HG03558 (cell line): ENCODE measurements around the gene MAP4K5.

Experiments used
- ATAC-seq: cut with Tn5 transposase; IDR thresholded peaks from one replicate; pipeline ENCODE4 v1.9.1; 2021; ENCODE audit warnings: moderate number of reproducible peaks; ENCODE audit not compliant: unreplicated experiment; ENCODE audit errors: extremely low read depth

The MAP4K5 gene

DNA sequence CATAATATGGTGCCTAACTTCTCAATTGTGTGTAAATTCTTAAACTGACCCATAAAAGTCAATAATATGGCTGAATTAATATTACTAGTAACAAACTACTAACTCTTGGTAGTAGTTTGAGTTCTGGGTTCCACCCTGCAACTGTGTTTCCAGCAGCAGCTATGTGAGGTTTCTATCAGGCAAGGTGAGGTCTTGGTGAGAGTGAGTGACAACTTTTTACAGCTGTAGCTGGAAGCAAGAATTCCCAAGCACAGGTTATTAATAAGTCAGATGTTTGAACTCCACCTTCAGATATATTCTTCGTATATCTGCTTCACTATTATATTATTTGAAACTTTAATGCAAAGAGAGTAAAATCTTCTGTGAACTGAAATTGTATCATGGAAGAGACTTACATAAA, 43.8 kb downstream of the MAP4K5 start:
- no peak for ATAC-seq

DNA sequence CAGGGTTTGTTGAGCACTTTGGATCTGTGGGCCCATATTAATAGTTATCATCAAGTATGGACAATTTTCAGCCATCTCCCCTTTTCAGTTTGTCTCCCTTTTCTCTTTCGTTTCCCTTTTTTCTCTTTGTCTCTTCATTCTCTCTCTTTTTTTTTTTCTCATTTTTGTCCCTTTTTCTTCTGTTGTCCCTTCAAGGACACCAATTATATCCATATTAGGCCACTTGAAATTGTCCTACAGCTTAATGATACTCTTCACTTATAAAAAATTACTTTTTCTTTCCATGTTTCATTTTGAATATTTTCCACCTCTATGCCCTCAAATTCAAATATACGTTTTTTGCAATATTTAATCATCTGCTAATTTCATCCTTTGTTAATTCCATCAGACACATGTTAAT, 53.3 kb downstream of the MAP4K5 start:
- ATAC-seq, result no peak

DNA sequence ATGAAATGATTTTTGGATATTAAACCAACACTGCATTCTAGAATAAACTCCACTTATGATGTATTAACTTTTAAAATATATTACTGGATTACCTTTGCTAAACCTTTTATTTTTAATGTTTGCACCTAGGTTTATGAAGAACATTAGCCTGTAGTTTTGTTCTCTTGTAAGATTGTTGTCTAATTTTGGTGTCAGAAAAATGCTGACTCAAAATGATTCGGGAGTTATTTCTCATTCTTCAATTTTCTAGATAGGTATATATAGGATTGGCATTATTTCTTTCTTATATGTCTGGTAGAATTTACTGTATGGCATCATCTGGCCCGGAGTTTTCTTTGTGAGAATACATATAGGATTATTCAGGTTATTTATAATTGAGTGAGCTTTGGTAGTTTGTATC, 54.6 kb downstream of the MAP4K5 start:
- no peak for ATAC-seq

DNA sequence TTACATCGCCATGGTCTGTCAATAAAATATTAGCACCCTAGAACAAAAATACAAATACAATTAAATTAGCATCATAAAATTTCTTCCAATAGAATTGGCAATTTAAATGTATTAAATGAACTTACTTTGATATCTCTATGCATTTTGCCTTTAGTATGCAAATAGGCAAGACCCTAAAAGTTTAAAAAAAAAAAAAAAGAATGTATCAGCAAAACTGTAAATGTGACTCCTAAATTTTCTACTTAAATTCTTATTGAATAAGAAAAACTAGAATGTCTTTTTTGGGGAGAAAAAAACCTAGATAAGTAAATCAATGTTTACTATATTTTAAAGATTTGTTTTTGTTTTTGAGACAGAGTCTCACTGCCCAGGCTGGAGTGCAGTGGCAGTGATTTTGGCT, 56.2 kb downstream of the MAP4K5 start:
- ATAC-seq, result no peak

DNA sequence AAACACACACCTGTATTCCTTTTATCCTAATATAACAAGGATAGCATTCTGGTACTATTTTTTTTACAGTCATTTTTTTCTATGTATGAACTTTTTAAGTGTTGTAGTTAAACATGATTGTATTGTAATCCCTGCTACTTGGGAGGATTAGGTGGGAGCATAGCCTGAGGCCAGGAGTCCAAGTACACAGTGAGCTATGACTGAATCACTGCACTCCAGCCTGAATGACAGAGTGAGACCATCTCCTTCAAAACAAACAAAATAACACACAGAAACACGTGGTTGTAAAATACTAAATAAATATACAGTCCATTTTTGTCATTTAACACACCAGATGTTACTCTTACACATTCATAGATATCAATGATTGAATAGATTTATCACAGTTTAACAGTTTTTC, 56.9 kb downstream of the MAP4K5 start:
- no peak for ATAC-seq

DNA sequence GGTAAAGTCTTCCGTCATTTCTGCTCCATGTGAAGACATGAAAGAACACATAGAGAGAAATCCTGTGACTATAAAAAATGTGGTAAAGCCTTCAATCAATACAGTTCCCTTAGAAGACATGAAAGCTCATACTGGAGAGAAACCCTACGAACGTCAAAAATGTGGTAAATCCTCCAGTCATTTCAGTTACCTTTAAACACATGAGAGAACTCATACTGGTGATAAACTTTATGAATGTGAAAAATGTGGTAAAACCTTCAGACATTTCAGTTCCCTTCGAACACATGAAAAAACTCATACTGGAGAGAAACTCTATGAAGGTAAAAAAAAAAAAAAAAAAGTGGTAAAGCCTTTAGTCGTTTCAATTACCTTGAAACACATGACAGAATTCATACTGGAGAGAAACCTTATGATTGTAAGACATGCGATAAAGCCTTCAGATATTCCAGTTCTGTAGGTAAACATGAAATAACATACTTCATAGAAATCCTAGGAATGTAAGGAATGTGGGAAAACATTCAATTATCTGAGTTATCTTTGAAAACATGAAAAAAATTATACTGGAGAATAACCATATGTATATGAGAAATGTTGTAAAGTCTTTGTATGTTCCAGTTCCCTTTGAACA, 60.4 kb downstream of the MAP4K5 start:
- ATAC-seq, result no peak

DNA sequence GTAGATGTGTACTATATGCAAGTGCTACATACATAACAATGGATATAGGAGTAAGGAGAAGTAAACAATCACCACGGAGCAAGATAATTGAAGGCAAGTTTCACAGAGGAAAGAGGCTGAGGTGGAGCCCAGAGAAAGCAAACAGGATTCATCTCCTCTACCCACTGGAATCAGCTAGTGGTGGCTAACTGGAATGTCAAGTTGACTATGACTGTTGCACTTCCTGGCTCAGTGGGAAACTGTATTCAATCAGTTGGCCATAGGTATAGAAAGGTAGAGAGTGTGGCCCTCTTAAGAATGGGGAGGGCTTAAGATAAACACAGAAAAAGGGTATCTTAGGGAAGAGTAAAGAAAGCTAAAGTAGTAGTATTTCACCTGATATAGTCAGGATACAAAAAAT, 62.4 kb downstream of the MAP4K5 start:
- ATAC-seq, result no peak

DNA sequence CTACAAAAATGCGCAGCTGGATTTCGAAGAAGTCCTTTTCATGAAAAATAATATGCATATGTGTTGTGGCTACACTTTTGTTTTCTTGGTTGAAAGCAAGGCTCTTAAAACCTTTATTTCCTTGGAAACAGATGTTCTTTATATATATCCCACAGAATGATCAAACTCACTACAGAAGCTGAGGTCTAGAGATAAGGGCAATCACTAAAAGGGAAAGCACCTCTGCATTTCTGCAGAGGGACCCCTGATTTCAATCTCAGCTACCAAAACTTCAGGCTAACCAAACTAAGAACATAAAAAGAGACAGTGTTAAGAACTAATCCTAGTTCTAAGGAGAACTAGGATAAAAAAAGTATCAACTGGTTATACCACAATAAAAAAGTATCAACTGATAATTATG, 70.3 kb downstream of the MAP4K5 start:
- ATAC-seq, result no peak

DNA sequence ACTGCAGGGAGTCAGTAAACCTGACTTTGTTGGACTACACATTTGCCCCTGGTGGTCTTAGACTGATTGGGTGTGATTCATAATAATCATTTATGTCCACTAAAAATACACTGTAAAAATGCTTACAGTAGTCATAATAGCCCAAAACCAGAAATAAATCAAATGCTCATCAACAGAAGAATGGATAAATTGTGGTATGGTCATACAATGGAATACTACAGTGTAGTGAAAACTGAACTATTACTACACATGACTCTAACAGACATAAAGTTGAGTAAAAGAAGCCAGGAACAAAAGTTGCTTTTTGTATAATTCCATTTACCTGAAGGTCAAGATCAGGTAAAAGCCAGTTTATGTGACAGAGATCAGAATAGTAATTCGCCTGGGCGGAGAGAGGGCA, 78.5 kb downstream of the MAP4K5 start:
- no peak for ATAC-seq

DNA sequence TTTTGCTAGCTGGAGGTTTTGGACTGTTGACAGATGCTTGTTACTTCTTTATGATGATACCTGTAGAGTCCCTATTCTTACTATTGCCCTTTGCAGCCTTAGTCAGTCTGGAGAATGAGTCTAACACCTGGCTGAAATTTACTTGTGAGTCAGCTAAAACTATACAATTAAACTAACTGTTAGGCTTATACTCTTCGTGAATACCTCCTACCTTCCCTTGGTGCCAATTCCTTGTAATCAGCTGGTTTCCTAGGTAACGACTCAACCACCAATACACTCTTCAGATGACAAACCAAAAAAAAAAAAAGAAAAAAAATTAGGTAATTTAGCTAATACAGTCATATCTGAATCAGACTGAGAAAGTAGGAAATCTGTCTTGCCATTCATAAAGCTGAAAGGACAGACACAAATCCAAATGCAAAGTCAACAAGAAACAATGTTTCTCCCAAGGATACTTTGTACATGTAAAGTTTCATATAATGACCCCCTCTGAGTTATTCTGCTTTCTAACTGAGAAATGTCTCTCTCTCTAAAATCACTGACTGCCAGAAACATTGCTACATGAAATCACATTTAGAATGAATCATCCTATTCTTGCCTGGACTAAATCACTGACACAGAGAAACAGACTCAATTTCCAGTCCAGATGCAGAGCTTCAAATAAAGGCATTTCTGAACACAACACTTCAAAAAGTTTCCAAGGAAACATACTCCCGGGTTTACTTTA, 79.2 kb downstream of the MAP4K5 start:
- ATAC-seq, result no peak

DNA sequence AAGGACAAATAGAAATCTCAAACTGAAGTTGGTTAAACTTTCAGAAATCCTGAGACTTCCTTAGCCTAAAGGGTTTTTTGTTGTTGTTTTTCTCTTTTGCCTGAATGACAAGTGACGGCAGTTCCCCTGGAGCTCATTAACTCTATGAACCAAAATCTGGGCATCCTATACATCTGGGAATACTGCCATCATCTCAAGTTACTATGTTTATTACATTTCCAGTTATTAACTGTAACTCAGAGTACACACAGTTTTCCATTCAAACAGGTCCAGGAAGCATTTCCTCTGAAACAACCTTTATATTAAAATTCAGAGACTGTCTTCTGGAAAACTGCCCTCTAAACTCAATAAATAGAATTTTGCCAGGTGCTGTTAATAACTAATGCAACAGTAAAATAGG, 80.1 kb downstream of the MAP4K5 start:
- no peak for ATAC-seq

DNA sequence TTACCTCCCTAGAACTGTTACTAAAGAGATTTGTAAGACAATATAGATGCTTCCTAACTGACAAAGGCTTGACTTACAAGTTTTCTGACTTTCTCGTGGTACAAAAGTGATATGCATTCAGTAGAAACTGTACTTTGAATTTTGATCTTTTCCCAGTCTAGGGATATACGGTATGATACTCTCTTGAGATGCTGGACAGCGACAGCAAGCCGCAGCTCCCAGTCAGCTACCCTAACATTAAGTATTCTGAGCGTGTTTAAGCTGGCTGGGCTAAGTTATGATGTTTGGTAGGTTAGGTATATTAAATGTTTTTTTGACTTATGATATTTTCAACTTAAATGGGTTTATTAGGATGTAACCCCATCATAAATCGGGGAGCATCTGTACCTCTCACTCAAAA, 80.5 kb downstream of the MAP4K5 start:
- no peak for ATAC-seq

DNA sequence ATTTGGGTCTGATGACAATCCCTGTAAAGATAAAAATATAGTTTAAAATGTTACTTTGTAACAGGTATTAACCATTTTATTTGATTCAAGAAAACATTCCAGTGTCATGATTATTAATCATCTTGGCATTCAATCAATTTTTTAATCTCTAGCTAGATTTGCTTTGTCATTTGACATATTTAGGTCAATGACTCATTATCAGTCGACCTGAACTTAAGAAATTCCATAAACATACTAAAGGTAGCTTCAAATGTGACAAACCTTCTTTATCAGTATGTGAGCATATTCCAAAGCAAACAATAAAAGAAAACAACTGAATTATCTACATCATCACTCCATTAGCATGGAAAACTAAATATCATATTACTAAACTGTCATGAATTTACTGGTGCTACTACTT, 84.9 kb downstream of the MAP4K5 start:
- no peak for ATAC-seq

DNA sequence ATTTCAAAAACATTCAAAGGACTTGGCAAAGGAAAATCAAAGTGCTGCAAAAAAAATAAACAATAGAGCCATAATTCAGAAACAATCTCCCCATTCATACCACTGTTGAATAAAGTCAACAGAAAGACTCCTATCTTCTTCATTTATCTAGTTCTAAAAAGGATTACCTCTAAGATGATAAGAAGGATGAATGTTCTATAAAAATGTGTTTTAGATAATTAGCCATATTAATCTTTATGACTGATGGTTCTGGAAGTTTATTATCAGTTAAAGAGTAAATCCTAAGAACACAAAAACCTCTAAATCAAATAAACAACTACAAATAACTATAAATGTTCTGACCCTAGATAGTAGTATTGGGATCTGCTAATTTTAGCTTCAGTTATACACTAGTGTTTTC, 97.8 kb downstream of the MAP4K5 start:
- ATAC-seq, result no peak

DNA sequence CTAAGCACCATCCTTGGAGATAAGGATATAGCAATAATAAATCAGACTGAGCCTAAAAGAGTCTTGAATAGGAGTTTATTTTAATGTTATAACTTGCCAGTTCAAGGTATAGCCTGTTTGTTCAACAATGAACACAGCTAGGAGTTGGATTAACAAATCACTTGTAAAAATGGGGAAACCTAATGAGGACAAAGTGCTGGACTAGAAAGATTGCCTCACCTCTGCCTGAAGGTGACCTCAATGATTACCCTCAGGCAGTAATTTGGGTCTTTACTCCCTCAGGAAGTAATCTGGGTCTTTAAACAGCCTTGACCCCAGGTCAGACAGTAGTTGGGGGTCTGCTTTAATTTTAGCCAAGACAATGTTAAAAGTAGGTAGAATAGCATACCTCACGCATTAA, 100.2 kb downstream of the MAP4K5 start:
- ATAC-seq, result no peak

DNA sequence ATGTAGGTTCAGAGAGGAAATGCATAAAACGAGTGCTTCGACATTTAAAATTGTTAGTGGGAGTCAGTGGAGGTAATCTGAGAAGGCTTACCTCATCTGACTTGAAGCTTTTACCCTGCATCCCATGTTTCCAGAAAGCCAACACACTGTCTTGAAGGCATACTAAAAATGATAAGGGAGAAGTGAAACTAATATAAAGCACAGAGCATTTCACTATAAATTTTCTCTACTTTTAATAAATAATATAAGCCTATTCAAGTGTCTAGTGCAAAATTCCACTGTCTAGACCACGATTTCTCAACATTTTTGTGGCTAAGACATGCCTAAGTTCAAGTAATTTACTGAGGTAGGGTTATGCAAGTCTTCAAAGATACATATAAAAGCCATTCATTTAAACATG, 106.6 kb downstream of the MAP4K5 start:
- no peak for ATAC-seq

DNA sequence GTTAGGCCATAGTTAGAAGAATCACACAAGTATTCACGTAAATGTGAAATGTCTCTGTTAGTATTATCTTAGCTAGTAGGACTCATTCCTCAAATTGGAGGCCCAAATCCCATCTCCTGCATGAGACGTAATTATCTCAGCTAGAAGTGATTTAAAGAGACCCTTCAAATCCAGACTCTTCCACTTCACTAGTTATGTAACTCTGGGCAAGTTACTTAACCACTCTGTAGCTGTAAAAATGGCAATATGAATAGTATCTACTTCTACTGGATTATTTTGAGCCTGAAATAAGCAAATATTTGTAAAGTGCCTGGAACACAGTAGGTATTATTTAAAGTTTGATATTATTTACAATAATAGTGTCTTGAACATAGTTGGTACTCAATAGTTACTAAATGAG, 107.3 kb downstream of the MAP4K5 start:
- no peak for ATAC-seq

DNA sequence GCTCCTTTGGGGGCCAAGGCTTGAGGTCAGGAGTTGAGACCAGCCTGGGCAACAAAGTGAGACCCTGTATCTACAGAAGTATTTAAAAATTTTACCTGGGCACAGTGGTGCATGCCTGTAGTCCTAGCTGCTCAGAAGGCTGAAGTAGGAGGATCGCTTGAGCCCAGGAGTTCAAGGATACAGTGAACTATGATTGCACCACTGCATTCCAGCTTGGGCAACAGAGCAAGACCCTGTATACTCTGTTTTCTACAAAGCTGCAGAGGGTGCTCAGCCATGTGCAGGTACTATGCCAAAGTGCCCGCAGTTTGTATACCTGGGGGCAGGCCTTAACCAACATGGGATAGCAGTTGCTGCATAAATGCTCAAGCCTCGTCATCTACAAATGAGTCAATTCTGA, 108.8 kb downstream of the MAP4K5 start:
- no peak for ATAC-seq

DNA sequence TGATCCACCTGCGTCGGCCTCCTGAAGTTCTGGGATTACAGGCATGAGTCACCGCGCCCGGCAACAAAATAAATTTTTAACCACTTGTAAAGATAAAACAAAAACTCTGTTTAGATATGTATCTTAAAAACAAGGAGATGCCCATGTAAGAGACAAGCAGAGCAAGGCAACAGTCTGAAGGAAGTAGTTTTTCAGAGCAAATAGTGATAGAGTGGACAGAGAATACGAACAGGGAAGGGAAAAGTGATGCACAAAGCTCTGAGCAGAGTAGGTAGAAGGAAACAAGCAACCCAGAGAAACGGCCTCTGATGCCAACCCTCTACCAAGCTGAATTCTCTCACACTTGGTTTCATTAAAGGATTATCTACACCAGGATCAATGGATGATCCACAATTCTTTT, 110.9 kb downstream of the MAP4K5 start:
- no peak for ATAC-seq

DNA sequence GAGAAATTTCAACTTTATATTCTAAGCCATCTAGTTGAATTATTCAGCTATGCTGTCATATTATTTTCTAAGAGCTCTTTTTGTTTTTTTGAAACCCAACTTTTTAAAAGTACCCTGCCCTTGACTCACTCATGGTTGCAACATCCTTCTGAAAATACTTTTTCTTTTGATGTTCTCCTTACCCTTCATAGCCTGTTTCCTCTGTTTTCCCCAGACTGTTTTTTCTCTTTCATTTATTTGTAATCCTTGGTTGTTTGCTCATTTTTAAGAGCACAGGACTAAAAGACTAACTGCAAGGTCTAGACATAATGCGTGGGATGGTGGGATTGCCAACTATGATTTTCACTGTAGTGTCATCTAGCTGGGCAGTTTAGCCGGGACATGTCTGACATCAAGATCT, 114.5 kb downstream of the MAP4K5 start:
- ATAC-seq, result no peak

DNA sequence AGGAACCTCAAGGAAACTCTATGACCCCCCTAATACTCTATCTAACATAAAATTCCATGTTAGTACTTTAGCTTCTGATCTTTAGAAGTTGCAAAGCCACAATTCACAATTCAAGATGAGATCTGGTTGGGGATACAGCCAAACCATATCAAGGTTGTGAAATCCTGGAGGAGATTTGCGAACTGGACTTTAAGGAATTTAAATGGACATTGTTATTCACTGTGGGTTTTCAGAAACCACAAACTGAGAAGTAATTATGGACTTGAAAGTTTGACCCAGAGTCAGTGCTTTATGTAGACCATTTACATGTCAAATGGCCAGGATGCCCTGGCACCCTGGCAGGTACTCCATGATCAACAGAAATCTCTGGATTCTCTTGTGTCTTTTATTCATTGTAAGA, 121.4 kb downstream of the MAP4K5 start:
- ATAC-seq, result no peak

DNA sequence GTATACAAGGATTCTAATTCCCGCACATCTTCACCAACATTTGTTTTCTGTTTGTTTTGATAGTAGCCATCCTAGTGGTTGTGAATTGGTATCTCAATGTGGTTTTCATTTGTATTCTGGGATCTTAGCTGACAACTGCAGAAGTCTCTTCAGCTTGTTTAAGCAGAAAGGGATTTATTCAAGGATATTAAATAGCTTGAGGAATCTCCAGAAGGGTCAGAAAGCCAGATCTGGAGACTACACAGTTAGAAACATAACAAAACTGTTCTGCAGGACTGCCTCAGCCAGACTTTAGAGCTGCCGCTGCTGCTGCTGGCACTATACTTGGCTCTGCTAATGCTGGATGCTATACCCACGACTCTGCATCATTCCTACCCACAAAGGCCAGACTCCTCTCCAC, 122.3 kb downstream of the MAP4K5 start:
- no peak for ATAC-seq
